GM18909 (cell line): ENCODE results near the gene DBN1.

Source experiments
- ATAC-seq: cut with Tn5 transposase; IDR thresholded peaks from one replicate; pipeline ENCODE4 v1.9.1; 2021; ENCODE audit warnings: mild to moderate bottlenecking; ENCODE audit not compliant: unreplicated experiment, poor library complexity

The DBN1 gene

GRCh38 chr5:177505075-177505474, 31.6 kb upstream of the DBN1 start:
- ATAC-seq, result no peak

DNA sequence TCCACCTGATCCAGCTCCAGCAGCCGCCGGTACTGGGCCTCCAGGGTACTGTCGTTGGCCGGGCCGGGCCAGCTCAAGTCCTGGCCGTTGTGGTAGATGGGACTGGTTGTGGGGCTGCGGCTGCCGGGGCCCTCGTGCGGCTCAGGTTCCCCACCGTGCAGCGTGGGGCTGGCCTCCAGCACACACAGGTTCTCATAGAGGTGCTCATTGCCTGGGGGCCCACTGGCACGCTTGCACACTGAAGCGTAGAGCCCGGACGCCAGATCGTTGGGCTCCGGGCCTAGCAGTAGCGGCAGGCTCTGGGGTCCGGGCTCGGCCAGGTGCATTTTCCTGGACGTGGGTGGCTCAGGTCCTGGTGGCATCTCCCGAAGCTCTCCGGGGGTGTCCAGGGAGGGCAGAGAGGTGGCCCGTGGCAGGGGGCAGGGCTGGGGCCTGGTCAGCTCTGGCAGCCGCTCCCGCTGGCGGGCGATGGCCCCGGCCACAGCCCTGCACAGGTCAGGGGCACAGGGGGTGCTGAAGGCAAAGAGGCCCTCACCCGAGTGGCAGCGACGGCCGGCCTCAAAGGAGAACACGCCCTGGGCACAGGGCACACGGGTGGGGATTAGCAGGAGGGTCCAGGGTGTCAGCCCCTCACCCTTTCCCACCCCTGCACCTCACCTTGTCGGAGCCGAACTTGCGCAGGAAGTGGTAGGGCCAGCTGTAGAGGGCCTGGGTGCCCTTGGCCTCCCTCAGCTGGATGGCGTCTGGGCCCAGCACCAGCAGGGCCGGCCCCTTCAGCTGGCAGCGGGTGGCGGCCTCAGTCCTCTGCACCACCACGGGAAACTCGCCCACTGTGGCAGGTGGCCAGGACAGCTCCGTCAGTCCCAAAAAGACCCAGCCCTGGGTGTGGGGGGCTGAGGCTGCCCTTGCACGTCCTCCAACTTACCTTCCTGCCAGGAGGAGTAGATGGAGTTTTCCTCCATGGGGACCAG, 30.9 kb upstream of the DBN1 start:
- no peak for ATAC-seq

GRCh38 chr5:177503351-177504085, 30.1 kb upstream of the DBN1 start:
- ATAC-seq, result no peak

DNA sequence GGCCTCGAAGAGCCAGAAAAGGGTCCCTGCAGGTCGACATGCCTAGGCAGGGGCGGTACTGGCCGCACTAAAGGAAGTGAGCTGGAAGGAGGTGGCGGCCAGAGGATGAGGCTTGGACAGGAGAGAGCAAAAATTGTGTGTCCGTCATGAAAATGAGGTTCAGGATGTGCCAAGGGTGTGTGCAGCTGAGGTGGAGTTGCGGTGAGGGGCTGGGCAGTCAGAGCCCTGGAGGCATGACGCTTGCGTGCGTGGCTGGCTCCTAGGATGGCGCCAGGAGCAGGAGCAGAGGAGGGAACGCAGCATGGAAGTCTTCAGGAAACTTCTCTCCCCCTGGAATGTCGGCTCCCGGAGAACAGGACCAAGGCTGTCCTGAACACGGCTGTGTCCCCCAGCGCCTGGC, 29.5 kb upstream of the DBN1 start:
- no peak for ATAC-seq

DNA sequence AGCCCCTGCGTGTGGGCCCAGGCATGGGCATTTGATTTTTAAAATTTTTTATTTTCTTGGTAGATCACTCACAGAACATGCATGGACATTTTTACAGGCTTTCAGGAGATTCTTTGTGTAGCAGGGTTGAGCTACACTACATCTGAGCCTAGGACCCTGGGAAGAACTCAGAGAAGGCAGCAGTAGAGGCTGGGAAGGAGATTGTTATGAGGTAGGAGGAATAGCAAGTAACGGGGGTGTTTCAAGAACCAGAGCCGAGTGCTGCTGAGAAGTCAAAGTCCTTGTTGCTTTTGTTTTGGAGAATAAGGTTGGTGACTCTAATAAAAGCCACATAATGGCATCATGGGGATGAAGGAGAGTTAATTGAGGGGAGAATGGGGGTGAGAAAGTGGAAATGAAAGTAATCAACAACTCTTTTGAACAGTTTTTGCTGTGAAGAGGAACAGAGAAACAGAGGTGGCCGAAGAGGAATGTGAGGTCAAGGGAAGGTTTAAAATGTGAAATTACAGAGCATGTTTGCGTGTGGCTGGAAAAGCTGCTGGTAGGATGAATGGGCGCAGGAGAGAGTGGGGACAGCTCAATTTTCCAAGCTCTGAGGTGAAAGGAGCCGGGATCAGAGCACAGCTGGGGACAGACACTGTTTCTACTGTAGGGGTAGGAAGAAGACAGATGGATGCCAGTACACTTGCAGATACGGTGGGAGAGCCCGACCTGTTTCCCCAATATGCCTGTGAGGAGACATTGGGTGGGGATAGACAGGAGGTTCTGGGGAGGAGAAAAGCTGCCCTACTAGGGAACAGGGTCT, 28.6 kb upstream of the DBN1 start:
- no peak for ATAC-seq

GRCh38 chr5:177500685-177501522, 27.5 kb upstream of the DBN1 start:
- ATAC-seq, result no peak

DNA sequence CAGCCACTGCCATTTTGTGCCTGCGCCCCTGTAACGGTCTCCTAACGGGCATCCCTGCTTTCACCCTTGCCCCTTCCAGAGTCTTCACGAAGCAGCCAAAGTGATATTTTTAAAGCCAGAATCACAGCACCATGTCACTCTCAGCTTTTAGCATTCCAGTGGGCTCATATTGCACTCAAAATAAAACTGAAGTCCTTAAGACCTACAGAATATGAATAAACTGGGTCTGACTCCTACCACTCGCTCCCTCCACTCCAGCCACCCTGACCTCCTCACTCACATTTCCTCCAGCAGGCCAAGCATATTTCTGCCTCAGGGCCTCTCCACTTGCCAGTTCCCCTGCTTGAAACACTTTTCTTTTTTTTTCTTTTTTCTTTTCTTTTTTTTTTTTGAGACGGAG, 26.4 kb upstream of the DBN1 start:
- ATAC-seq, result no peak

GRCh38 chr5:177498013-177498787, 24.8 kb upstream of the DBN1 start:
- peak; percentile 1 for ATAC-seq

- peak; percentile 67 for ATAC-seq
Observed at GRCh38 chr5:177497292-177498012, 24.0 kb upstream of the DBN1 start, which contains the start of gene PDLIM7. Gene PDLIM7, minus strand, starts transcription at chr5:177497604. Its CDS starts 1,092 bp downstream, at chr5:177496512.

GRCh38 chr5:177496727-177497291, 23.4 kb upstream of the DBN1 start:
- ATAC-seq, result no peak

- no peak for ATAC-seq
Observed at GRCh38 chr5:177496070-177496726, 22.8 kb upstream of the DBN1 start.

- no peak for ATAC-seq
Observed at GRCh38 chr5:177495243-177496060, 22.0 kb upstream of the DBN1 start.

GRCh38 chr5:177494346-177495195, 21.1 kb upstream of the DBN1 start:
- ATAC-seq, result no peak

DNA sequence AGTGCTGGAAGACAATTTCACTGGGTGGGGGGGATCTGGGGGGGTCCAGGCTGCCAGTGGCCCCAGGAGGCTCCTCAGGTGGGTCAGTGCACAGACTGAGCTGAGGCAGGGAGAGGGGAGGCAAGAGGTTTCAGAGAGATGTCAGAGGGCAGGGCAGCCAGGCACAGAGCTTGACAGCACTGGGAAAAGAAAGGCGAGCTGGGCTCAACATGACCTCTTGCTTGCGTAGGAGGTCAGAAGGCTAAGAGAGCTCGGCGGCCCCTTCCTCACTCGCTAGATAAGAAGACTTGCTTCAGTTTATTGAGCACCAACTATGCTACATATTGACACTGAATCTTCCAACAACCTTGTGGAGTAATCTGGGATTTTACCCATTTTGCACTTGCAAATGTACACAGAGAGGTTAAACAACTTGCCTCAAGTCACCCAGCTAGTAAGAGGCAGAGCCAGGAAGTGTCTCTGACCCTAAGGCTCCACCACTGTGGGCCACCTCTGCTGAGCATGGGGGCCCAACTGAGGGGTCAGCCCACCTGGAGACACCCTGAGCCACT, 20.4 kb upstream of the DBN1 start:
- no peak for ATAC-seq

GRCh38 chr5:177492841-177493240, 19.4 kb upstream of the DBN1 start:
- no peak for ATAC-seq
